Left renal pelvis (tissue), 4 donors: ENCODE results near the gene RNF157. TPM values are rescaled to one million over a fixed set of nuclear protein-coding genes. Genes with fewer than 3 reads are reported as not detected.

Source experiments
- DNase-seq, 4 donors: peaks; one replicate each; pipeline ENCODE4 v3.0.0-alpha.2; 2013; ENCODE audit warnings: low read depth in 4 of 4, low spot score in 3 of 4
- polyA plus RNA-seq, 4 donors: library from polyadenylated mRNA; unstranded; fragments of 120-200 nt; gene quantifications; one replicate each; pipeline ENCODE4 v1.2.1, GENCODE V29; 2013; ENCODE audit not compliant: insufficient read length in 4 of 4

The RNF157 gene
- polyA plus RNA-seq, 4 donors, result 12.4 to 30.1 (median 28.0) TPM

DNA sequence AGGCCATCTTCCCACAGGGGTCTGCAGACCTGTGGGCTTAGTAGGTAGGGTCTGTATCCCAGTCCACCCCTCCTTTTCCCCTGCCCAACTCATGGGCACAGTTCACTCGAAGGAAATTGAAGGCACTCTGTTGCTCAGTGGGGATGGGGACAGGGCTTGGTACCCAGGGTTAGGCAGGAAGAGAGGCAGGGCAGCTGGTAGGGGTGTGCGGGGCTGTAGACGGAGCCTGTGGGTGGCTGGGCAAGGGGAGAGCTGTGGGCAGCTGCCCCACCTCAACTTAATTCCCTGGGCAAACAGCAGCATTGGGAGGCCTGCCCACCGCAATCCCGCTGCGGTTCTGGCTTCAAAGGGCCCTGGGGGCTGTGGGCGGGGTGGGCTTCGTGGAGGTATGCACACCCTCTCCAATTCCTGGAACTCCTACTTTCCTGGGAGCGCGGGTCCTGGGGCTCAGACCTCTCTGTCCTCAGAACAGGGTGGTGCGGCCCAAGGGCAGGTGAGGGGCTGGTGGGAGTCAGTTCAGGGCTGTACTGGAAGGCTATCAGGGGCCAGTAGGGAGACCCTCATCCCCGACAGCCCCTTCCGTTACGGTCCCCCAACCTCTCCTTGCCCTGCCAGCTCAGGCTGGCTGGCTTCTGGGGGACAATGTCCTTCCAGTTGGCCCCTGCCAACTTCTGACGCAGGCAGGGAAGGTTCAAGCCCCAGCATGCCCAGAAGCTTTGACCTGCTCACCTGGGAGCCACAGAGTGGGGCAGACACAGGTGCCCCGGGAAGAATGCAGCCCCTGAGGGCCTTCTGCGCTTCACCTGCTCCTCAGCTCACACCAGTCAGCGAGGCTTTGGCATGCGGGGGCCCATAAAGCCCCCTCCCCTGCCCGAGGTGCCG, 108.4 kb downstream of the RNF157 start:
- no peak for DNase-seq

DNA sequence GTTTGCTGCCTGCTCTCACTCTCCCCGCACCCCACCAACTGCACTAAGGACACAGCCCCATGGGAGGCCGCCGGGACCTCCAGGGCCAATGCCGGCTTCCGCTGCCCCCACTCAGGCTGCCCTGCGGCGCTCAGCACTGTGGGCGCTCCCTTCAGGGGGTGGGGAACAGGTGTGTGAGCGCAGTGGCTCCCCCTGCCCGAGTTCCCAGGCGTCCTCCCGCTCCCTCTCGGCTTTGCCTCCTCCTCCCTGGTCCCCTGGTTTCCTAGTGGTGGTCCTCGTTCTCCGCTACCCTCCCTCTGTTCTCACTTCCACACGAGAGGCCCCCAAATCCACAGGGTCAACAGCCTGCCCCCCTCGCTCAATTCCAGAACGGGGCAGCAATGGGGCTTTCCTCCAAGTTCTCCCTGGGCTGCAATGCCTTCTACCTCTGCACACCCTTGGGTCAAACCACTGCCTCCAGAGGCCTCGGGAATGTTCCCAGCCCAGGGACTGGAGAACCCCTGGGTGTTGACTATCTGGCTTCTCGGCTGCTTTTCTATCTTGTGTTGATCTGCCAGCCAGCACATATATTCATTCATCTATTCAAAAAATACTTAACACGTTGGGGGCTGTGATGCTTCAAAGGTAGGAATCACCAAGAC, 109.1 kb downstream of the RNF157 start:
- DNase-seq, result no peak

DNA sequence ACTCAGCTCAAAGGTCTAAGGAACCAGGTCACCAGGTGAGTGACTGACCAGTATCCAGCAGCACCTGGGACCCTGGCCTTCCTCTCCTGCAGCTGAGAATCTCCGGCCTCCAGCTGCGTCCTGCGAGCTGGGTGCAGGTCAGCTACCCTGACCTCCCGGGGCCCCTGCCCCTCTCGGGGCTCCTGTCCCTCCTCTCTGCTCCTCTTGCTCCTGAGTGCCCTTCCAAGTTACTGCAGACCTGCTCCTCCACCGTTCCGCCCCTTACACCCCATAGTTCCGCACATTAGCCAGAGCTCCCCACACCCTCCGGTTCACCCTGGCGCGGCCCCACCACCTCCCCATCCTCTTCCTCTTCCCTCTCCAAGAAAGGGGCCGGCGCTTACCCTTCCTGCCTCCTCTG, 109.8 kb downstream of the RNF157 start:
- DNase-seq, result no peak

DNA sequence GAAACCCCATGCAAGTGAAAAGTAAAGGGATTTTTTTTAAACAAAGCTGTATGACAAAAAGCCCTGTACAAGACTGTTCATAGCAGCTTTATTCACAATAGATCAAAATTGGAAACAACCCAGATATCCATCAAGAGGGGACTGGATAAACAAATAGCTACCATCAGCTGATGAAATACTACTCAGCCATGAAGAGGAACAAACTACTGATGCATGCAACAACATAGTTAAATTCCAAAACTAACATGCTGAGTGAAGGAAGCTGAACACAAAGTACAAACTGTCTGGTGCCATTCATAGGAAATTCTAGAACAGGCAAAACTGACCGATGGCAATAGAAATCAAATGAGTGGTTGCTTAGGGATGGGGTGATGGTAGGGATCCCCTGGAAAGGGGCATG, 114.4 kb downstream of the RNF157 start:
- no peak for DNase-seq

DNA sequence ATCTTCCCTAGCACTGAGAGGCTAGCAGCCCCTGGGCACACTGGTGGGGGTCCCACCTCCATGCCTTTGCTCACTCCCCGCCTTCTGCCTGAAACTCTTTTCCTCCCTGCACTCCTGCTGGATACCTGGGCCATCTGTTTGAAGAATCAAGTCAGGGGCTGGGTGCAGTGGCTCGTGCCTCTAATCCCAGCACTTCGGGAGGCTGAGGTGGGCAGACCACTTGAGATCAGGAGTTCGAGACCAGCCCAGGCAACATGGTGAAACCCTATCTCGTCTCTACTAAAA, 115.0 kb downstream of the RNF157 start:
- DNase-seq, result no peak

DNA sequence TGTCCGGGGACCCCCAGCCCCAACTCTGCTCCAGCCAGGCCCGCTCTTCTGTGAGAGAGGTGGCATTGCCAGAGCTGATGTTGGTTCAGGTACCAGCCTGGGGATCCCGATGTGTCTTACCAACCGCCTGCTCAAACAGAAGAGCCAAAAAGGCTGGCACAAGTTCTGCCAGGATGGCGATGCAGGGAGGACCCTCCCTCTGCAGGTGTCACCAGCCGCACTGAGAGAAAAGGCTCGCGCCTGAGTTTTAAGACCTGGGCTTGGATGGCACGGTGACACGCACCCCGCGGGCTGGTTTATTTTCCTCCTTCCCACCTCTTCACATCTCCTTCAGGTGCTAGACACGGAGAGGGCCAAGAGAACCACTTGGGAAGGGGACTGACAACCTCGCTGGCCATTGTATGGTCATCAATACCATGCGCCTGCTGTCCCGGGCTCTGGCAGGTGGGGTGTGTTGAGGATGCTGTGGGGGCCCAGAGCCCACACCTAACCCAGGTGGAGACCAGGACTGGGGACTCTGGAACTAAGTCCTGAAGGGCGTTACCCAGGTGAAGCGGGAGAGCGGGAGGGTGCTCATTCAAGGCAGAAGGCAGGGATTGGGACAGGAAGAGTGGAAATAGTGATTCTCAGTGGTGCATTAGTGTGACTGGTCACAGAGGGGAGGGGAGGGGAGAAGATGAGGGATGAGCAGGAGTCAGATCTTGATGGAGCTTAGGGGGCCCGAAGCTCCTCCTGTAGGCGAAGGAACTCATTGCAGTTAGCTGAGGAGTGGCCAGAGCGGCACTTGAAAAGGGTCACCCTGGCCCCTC, 115.5 kb downstream of the RNF157 start:
- DNase-seq, result no peak

DNA sequence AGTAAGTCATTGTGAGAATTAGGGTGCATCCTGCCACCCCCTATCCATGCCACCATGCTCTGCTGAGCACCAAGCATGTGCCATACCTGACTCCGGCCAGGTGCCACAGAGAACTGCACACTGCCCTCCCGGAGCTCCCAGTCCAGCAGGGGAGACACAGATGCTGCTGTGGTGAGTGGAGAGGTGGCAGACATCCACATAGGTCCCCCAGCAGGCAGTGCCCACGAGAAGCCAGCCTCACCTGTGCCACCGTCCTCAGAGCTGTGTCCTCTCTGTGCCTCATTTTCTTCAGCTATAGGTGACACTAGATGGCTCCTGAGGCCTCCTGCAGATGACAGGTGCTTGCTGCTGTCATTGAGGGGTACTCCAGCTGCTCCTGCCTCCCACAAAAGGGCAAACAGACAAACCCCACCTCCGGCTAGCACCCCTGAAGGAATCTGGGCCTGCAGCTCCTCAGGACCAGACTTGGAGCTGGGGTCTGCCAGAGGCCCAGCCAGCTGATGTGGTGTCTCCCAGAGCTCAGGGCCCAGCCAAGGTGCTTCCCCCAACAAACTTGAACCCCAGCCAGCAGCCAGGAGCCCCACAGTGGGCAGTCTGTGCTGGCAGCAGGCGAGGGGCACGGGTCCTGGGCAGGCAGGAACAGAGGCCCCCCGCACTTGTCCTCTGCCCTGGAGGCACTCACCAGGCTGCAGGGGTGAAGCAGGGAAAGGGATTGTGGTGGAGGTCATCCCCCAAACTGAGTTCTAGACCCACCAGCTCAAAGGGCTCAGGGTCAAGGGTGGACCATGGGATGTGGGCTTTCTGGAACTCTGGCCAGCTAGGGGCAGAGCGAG, 116.3 kb downstream of the RNF157 start:
- DNase-seq, result no peak

DNA sequence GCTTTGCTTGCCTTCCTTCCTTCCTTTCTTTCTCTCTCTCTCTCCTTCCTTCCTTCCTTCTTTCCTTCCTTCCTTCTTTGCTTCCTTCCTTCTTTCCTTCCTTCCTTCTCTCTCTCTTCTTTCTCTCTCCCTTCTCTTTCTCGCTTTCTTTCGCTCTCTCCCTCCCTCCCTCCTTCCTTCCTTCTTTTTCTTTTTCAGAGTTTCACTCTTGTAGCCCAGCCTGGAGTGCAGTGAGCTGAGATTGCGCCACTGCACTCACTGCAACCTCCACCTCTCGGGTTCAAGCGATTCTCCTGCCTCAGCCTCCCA, 117.1 kb downstream of the RNF157 start:
- DNase-seq, result no peak

DNA sequence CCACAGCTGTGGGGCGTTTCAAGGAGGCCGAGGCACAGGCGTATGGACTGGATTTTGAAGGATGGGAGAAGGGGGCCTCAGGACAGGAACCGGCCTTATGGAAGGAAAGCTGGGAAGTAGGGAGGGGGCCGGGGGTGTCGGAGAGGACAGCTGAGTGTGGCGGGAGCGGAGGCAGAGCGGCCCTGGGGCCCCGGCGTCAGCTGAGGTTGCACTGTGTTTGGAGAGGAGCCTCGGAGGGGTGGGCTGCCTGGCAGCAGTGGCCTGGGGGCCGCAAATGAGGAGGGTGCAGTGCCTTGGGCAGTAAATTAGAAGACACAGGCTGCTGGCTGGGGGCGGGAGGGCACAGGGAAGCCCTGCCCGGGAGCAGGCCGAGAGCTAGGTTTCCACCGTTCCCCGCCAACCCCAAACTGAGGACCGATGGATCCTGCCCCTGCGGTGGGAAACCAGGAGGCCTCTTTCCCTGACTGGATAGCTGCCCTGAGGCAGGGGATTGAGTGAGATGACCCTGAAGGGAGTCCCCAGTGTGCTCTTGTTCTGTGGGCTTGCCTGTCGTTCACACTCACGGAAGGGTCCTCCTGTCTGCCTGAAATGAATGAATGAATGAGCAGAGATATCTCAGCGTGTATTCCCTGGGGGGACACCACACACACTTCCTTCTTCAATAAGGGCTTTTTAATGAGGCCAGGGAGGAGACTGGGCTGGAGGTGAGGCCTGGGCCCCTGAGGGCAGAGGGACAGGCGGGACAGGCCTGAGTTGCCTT, 117.7 kb downstream of the RNF157 start:
- no peak for DNase-seq

DNA sequence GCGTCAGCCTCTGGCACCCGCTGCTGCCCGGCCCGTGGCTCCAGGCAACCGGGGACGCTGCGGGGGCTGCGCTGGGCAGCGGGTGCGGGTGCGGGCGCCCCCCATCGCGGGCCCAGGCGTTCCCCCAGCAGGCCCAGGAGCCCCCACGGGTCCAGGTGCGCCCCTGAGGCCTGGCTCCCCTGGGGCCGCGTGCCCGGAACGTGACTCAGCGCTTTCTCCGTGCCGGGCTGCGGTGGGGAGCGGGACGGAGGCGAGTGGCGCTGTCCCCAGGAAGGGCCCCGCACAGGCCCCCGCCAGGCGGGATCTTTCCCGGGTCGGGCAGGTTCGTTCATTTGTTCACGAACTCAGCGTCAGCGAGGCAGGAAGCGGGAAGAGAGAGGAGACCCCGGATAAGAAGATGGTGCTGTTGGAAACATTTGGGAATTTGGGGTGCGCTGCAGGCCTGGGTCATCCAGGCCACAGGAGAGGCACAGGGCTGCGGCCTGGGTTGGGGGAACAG, 118.3 kb downstream of the RNF157 start:
- no peak for DNase-seq

DNA sequence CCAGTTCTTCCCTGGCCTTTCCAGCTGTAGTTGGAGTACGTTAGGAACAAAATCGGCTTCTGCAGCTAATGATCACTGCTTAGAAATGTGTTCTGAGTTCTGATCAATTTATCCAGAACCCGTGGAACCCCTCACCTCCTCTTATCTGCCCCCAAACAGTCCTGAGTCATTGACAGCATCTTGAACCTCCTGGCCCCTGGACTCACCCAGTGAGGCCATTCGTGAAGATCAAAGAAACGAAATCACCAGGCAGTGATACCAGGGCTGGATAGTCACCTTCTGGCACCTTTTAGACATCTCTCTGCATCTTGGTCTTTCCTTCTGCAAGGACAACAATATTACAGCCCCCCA, 119.7 kb downstream of the RNF157 start:
- no peak for DNase-seq

DNA sequence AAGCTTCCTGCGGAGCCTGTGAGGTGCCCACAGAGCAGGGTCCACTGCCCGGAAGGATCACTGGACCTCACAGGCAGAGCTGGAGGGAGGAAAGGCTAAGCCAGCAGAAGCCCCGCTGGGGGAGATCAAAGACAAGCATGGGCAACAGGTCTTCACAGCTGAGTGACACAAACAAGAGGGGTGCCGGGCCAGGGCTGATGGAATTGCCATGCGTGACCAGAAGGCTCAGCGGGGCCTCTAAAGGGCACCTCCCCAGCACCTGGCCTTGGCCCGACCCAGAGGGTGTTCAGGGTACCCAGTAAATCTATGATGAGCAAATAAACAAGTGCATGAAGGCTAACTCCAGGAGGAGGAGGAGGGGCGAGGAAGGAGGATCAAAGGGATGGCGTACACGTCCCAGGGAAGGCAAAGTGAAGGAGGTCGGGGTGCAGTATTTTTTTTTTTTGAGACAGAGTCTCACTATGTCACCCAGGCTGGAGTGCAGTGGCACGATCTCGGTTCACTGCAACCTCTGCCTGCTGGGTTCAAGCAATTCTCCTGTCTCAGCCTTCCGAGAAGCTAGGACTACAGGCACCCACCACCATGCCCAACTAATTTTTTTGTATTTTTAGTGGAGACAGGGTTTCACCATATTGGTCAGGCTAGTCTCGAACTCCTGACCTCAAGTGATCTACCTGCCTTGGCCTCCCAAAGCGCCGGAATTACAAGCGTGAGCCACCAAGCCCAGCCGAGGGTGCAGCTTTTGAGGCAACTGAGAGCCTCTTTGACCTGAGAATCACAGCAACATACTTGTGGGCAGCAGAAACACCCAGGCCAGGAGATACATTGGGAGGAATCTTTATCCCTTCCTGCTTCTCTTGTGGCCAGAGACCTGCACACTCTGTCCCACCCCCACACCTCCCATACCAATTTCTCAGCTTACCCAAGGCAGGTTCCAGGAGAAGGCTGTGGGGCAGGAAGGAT, 120.6 kb downstream of the RNF157 start:
- no peak for DNase-seq

DNA sequence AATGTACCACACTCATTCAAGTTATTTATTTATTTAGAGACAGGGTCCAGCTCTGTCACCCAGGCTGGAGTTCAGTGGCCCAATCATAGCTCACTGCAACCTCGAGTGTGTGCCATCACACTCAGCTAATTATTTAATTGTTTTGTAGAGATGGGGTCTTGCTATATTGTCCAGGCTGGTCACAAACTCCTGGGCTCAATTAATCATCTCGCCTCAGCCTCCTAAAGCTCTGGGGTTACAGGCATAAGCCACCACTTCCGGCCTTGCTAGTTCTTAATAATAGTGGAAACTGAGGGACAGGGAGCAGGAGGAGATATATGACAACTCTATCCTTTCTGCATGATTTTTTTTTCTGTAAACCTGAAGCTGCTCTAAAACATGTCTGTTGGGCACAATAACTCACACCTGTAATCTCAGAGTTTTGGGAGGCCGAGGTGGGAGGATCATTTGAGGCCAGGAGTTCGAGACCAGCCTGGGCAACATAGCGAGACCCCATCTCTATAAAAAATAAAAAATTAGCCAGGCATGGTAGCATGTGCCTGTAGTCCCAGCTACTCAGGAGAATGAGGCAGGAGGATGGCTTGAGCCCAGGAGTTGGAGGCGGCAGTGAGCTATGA, 125.0 kb downstream of the RNF157 start:
- no peak for DNase-seq

DNA sequence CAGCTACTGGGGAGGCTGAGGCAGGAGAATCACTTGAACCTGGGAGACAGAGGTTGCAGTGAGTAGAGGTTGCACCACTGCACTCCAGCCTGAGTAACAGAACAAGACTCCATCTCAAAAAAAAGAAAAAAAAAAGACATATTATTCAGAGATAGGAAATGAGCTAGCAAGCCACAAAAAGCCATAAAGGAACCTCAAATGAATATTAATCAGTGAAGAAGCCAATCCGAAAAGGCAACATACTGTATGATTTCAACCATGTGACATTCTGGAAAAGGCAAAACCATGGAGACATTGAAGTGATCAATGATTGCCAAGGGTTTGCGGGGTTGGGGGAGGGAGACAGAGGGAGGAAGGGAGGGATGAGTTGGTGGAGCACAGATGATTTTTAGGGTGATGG, 128.3 kb downstream of the RNF157 start:
- no peak for DNase-seq

DNA sequence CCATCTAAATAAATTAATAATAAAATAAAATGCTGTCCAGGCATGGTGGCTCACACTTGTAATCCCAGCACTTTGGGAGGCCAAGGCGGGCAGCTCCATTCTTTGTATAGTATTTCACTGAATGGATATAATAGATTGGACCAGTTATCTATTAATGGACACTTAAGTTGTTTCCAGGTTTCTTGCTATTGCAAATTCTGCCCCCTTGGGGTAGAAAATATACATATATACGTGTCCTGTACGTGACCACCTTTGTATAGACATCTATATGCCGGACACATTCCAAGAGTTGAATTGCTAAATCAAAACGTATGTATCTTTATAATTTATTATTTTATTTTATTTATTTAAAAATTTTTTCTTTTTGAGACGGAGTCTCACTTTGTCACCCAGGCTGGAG, 132.8 kb downstream of the RNF157 start:
- no peak for DNase-seq

DNA sequence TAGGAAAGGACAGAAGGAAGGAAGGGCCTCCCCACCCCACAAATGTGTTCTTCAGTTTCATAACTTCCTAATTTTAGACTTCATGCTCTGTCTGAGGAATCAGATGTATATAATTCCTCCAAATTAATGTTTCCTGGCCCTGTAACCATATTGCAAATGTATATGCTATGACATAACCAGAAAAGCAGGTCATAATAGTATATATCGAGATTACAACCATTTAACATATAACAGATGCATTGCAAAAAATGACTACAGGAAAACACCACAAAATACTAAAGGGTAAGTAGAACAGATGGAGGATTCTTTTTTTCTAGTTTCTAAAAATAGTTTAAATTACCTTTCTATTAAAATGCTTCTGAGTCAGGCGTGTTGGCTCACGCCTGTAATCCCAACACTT, 133.6 kb downstream of the RNF157 start:
- no peak for DNase-seq

DNA sequence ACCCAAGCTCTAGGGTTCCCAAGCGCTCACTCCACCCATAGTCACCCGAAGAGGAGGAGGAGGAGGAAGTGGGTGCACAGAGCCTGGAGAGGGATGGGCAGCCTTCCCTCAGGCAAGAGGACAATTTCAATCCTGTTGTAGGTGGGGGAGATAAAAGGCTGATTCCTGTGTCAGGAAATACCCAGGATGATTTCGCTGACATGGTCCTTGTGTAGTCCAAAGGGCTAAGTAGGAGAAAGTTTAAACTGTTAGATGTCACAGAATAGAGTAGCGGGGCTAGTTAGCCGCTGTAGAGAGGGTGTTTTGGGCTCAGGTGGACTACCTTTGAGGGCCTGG, 135.4 kb downstream of the RNF157 start:
- no peak for DNase-seq

DNA sequence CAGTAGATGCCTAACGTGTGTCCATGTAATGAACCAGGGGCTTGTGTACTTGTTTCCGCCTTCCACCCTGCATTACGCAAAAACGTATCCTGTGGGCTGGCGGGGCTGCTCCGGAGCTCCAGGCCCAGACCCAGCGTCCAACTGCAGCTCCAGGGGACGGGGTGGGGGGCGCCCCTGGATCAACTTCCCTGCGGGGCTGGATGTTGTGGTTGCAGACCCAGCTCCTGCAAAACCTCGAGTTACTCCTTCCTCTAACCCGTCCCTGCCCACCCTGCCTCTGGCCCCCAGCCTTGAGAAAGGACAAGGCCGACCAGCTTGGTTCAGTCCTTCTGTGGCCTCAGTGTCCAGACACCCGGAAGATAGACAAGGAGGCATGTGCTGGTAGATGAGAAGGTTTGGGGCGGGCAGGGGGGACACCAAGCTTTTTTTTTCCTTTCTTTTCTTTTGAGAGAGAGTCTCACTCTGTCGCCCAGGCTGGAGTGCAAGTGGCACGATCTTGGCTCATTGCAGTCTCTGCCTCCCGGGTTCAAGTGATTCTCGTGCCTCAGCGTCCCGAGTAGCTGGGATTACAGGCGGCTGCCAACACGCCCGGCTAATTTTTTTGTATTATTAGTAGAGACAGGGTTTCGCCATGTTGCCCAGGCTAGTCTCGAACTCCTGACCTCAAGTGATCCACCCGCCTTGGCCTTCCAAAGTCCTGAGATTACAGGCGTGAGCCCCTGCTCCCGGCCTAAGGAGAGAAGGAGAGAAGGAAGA, 136.0 kb downstream of the RNF157 start:
- no peak for DNase-seq
